HG03575 (cell line): ENCODE measurements around the gene DIAPH2.
A peak's percentile ranks its signal among the peaks of the same experiment; 100 is the strongest.
"Not testable (repeated sequence)": the region's sequence is repeated elsewhere in the genome, so short reads cannot be mapped to it uniquely, and the experiment has no call there.

ENCODE experiments used
- ATAC-seq: cut with Tn5 transposase; IDR thresholded peaks from one replicate; pipeline ENCODE4 v1.9.1; 2021; ENCODE audit not compliant: unreplicated experiment, insufficient number of reproducible peaks, low FRiP score; ENCODE audit errors: extremely low read depth

The DIAPH2 gene

GRCh38 chrX:96791559-96791958, 106.9 kb downstream of the DIAPH2 start:
- no peak for ATAC-seq

- no peak for ATAC-seq
Measured at GRCh38 chrX:96792047-96792446, 107.4 kb downstream of the DIAPH2 start.

- ATAC-seq: no peak
Measured at GRCh38 chrX:96798982-96799381, 114.3 kb downstream of the DIAPH2 start.

- no peak for ATAC-seq
Measured at GRCh38 chrX:96807318-96807717, 122.7 kb downstream of the DIAPH2 start.

GRCh38 chrX:96820935-96821334, 136.3 kb downstream of the DIAPH2 start:
- no peak for ATAC-seq

GRCh38 chrX:96824166-96824565, 139.5 kb downstream of the DIAPH2 start:
- no peak for ATAC-seq

GRCh38 chrX:96833333-96833732, 148.7 kb downstream of the DIAPH2 start:
- no peak for ATAC-seq

GRCh38 chrX:96834137-96834536, 149.5 kb downstream of the DIAPH2 start:
- no peak for ATAC-seq

GRCh38 chrX:96835660-96836289, 151.1 kb downstream of the DIAPH2 start:
- peak; percentile 60 for ATAC-seq

- ATAC-seq: no peak
Measured at GRCh38 chrX:96837808-96838207, 153.2 kb downstream of the DIAPH2 start.

- ATAC-seq: no peak
Measured at GRCh38 chrX:96838537-96838936, 153.9 kb downstream of the DIAPH2 start.

GRCh38 chrX:96841325-96841724, 156.7 kb downstream of the DIAPH2 start:
- ATAC-seq: no peak

GRCh38 chrX:96841866-96842265, 157.2 kb downstream of the DIAPH2 start:
- ATAC-seq: not testable (repeated sequence)

- no peak for ATAC-seq
Measured at GRCh38 chrX:96843566-96843965, 158.9 kb downstream of the DIAPH2 start.

- no peak for ATAC-seq
Measured at GRCh38 chrX:96846841-96847240, 162.2 kb downstream of the DIAPH2 start.

- not testable (repeated sequence) for ATAC-seq
Measured at GRCh38 chrX:96859422-96859821, 174.8 kb downstream of the DIAPH2 start.

GRCh38 chrX:96861218-96861617, 176.6 kb downstream of the DIAPH2 start:
- peak; percentile 52 for ATAC-seq

GRCh38 chrX:96861661-96862060, 177.0 kb downstream of the DIAPH2 start:
- no peak for ATAC-seq

GRCh38 chrX:96883608-96884007, 199.0 kb downstream of the DIAPH2 start, which contains the start of gene RPA4:
Gene RPA4 (plus strand): TSS chrX:96883908. CDS start chrX:96884311, 403 bp downstream.
- no peak for ATAC-seq

GRCh38 chrX:96884027-96884426, 199.4 kb downstream of the DIAPH2 start:
- ATAC-seq: no peak

GRCh38 chrX:96889726-96890125, 205.1 kb downstream of the DIAPH2 start:
- ATAC-seq: no peak
